GM12801 (cell line): ENCODE measurements around the gene SCAF4.

ENCODE experiments used
- TF ChIP-seq, protein P1 (sequence below): IDR thresholded peaks from one replicate; pipeline ENCODE4 v1.5.1; 2011; ENCODE audit warnings: control low read depth; ENCODE audit not compliant: insufficient read length; ENCODE audit errors: extremely low read depth

SCAF4 gene

DNA sequence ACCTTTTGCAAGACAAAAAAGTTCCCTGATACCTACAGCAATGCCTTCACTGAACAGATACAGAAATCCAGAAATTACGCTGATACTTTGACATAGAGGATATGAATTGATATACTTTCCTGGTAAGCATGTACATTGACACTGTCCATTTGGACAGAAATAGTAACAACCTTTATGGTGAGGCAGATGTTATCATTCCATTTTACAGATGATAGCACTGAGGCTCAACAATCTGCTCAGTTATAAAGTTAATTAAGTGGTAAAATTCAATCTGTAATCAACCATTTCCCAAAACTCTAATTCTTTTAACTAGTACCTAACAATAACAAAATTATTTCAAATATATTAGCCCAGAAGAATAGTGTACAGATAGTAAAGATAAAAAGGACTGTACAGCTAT, 20.6 kb downstream of the SCAF4 start:
- TF ChIP-seq, protein P1, sequence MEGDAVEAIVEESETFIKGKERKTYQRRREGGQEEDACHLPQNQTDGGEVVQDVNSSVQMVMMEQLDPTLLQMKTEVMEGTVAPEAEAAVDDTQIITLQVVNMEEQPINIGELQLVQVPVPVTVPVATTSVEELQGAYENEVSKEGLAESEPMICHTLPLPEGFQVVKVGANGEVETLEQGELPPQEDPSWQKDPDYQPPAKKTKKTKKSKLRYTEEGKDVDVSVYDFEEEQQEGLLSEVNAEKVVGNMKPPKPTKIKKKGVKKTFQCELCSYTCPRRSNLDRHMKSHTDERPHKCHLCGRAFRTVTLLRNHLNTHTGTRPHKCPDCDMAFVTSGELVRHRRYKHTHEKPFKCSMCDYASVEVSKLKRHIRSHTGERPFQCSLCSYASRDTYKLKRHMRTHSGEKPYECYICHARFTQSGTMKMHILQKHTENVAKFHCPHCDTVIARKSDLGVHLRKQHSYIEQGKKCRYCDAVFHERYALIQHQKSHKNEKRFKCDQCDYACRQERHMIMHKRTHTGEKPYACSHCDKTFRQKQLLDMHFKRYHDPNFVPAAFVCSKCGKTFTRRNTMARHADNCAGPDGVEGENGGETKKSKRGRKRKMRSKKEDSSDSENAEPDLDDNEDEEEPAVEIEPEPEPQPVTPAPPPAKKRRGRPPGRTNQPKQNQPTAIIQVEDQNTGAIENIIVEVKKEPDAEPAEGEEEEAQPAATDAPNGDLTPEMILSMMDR, result no peak

DNA sequence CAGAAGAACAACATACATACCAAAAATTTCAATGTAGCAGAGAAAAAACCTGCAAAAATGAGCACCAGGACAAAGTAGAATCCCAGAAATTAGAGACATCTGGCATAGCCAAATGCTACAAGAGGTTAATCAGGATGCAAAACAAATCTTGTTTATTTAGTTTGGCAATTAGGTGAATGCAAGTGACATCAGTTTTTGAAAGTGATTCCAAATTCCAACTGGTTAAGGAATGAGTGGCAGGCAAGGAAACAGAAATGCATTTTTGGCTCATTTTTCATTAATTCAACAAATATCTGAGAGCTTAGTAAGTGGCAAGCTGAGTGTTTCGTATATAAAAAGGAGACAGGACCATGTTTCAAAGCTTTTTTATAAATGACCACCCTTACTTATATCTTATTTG, 21.3 kb downstream of the SCAF4 start:
- TF ChIP-seq, protein P1, result no peak

DNA sequence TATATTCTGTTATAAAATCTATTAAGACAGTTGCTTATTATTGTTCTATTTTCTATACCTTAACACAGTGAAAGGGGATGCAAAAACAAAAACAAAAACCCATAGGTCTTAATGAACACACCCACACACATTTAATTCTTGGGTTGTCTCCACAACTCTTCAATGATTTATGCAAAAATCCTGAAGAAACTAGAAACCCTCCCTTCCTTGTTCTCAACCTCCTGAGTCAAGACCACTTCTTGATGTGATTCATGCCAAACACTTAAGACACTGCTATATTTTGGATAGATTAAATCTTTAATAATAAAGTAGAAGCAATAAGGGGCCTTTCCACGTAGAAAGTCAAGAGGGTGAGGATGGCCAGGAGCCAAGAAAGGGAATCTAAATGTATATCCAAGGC, 23.4 kb downstream of the SCAF4 start:
- TF ChIP-seq, protein P1, result no peak

DNA sequence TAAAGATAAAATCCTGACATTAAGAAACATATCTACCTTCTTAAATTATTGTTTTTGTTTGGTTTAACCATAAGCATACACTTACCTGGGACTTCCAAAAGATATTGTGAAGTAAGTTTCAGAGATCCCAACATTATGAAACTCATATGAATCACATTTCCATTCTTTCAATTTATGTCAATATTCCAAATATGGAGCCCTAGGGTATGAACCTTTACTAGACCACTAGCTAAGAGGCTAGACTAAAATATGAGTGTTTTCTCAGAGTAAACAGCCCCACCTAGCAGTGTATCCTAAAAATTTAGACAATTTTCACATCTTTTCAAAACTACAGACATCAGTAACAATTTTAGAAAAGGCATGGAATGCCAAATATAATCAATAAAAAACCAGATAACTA, 24.4 kb downstream of the SCAF4 start:
- TF ChIP-seq, protein P1, result no peak

DNA sequence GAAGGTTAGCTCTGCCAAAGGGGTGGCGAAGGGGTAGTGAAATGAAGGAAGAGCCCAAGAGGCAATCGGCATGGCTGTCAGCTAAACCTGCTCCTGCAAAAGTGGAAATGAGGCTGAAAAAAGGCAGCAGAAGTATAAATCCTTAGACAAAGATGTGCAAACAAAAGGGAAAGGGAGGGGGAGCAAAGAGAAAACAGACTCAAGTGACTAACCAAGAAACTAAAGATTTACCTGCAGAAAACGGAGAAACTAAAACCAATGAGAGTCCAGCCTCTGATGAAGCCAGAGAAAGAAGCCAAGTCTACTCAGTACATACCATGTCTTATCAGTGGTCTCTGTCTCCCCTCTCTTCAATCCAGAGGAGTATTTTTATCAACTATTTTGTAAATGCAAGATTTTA, 25.4 kb downstream of the SCAF4 start:
- TF ChIP-seq, protein P1, result no peak

DNA sequence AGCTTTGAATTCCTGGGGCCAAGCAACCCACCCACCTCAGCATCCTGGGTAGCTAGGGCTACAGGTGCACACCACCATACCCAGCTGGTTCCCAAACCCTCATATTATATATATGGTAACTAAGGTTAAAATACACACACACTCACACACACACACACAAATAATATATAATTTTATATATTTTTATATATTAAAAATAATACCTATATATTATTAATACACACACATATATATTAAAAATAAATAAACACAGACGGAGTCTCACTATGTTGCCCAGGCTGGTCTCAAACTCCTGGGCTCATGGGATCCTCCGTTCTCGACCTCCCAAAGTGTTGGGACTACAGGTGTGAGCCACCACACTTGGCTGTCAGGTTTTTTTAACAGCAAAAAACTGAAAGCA, 31.9 kb downstream of the SCAF4 start:
- TF ChIP-seq, protein P1, result no peak

DNA sequence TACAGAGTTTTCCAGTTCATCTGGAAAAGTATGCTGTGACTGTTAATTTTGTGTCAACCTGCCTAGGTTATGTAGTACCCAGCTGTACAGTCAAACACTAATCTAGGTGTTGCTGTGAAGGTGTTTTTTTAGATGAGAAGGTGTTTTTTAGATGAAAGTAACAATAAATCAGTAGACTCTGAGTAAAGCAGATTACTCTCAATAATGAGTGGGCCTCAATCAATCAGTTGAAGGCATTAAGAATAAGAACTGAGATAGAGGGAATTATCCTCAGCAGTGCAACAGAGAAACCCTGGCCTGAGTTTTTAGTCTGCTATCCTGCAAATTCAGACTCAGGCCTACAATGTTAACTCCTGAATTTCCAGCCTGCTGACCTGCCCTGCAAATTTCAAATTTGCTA, 33.5 kb downstream of the SCAF4 start:
- TF ChIP-seq, protein P1, result no peak

DNA sequence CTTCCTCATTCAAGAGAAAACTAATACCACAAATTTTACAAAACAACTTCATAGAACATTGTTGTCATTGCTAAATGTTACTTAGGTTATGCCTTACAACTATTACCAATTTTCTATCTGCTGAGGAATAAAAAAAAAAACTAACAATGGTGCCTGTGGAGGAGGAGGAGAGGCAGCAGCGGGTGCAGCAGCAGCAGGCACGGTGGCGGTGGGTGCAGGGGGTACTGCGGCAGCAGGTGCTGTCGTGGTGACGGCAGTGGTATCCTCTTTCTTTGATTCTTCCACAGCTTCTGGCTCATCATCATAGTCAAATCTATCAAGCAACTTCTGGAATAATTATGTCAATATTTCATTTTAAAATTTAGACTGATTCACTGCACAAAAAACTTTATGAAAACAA, 35.5 kb downstream of the SCAF4 start:
- TF ChIP-seq, protein P1, result no peak
